ENCODE data around the gene STXBP5. TPM values are rescaled to one million over a fixed set of nuclear protein-coding genes. Genes with fewer than 3 reads are reported as not detected.

Gene STXBP5
- total RNA-seq, 1 experiment from 2014 or later, result 10.1 TPM

DNA sequence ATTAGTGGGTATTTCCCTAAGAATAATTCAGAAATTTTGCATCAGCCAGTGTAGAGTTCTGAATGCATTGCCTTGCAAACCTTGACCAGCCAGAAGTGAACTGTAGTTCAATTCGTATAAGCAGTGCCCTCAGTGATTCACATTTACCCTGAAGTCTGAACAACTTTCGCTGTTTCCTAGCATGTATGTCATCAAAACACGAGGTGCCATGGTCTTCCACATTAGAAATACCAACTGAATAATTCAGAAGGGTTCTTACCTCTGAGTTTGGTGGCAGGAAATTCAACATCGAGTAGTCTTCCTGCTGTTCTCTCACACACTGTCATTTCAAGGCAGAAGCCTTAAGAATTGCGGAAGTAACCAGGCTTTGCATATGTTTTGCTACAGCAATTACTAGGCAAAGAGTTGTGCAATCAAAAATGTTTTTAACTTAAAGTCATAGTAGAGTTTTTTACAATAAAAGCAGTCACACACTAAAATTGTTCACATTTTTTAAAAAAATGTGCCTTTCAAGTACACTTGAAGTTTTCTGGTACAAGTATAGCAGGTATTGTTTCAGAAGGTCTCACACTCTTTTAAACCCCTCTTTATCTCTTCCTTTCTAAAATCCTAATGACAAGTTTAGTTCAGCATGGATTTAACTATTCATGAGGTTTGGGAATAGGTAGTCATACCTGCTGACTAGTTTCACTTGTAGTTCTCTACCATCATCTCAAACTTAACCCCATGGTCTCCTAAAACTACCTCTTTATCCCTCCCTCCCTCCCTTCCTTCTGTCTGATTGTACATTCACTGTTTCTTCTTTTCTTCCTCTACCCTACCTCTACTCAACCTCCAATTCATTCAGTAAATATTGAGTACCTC, 118.3 kb downstream of the STXBP5 start:
- BruUV-seq (replicated peaks), result no TSS peak
- intact Hi-C loops (cut with micrococcal nuclease; ENCODE audit: unreplicated experiment), result no loop called here
- Mint-ChIP-seq H3K9me3 (ENCODE audit: low read depth, unreplicated experiment) (no peaks in the 10 kb centered on the region), H3K4me3 (ENCODE audit: low read depth, unreplicated experiment) (no peak overlapping the region), H3K27me3 (ENCODE audit: unreplicated experiment) (no peaks in the 10 kb centered on the region), H3K4me1 (ENCODE audit: low read depth, unreplicated experiment) (no peaks in the 10 kb centered on the region), H3K27ac (ENCODE audit: unreplicated experiment) (no peak overlapping the region), H3K36me3 (ENCODE audit: insufficient read depth, unreplicated experiment) (peaks cover 6% of the 10 kb centered on the region)
- CTCF ChIA-PET, result no interaction called here
- DNase-seq, result no peak
- TF ChIP-seq, protein P1, sequence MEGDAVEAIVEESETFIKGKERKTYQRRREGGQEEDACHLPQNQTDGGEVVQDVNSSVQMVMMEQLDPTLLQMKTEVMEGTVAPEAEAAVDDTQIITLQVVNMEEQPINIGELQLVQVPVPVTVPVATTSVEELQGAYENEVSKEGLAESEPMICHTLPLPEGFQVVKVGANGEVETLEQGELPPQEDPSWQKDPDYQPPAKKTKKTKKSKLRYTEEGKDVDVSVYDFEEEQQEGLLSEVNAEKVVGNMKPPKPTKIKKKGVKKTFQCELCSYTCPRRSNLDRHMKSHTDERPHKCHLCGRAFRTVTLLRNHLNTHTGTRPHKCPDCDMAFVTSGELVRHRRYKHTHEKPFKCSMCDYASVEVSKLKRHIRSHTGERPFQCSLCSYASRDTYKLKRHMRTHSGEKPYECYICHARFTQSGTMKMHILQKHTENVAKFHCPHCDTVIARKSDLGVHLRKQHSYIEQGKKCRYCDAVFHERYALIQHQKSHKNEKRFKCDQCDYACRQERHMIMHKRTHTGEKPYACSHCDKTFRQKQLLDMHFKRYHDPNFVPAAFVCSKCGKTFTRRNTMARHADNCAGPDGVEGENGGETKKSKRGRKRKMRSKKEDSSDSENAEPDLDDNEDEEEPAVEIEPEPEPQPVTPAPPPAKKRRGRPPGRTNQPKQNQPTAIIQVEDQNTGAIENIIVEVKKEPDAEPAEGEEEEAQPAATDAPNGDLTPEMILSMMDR (IDR thresholded peaks at IDR 0.05; ENCODE audit: unreplicated experiment), result no peak

DNA sequence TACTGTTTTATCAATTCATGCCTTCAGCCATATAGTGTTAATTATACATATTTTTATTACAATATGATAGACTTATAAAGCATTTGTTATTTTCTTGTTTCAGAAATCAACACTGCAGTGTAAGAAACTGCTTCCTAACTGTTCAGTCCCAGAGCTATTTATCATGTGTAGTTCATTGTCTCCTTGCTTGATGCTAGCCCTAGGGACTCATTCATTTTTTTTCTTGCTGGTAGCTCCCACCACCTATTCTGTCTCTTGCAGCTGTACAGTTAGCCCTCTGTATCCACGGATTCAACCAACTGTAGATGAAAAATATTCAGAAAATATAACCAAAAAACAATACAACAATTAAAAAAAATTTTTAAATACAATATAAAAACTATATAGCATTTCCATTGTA, 121.3 kb downstream of the STXBP5 start:
- no peak for DNase-seq
- CTCF ChIA-PET, result no interaction called here
- no TSS peak for BruUV-seq (replicated peaks)
- Mint-ChIP-seq H3K27ac (ENCODE audit: unreplicated experiment) (no peak overlapping the region), H3K27me3 (ENCODE audit: unreplicated experiment) (no peaks in the 10 kb centered on the region), H3K4me1 (ENCODE audit: low read depth, unreplicated experiment) (no peaks in the 10 kb centered on the region), H3K9me3 (ENCODE audit: low read depth, unreplicated experiment) (no peaks in the 10 kb centered on the region), H3K36me3 (ENCODE audit: insufficient read depth, unreplicated experiment) (peaks cover 6% of the 10 kb centered on the region), H3K4me3 (ENCODE audit: low read depth, unreplicated experiment) (no peak overlapping the region)
- TF ChIP-seq, protein P1 (IDR thresholded peaks at IDR 0.05; ENCODE audit: unreplicated experiment), result no peak
- intact Hi-C loops (cut with micrococcal nuclease; ENCODE audit: unreplicated experiment), result no loop called here

- no peak overlapping the region for H3K4me3 Mint-ChIP-seq (ENCODE audit: low read depth, unreplicated experiment)
- DNase-seq, result no peak
- no TSS peak for BruUV-seq (replicated peaks)
- H3K36me3 Mint-ChIP-seq (ENCODE audit: insufficient read depth, unreplicated experiment), result no peaks in the 10 kb centered on the region
- no peaks in the 10 kb centered on the region for H3K27me3 Mint-ChIP-seq (ENCODE audit: unreplicated experiment)
- no peaks in the 10 kb centered on the region for H3K4me1 Mint-ChIP-seq (ENCODE audit: low read depth, unreplicated experiment)
- intact Hi-C loops (cut with micrococcal nuclease; ENCODE audit: unreplicated experiment), result no loop called here
- H3K27ac Mint-ChIP-seq (ENCODE audit: unreplicated experiment), result no peak overlapping the region
- H3K9me3 Mint-ChIP-seq (ENCODE audit: low read depth, unreplicated experiment), result no peaks in the 10 kb centered on the region
- TF ChIP-seq, protein P1 (IDR thresholded peaks at IDR 0.05; ENCODE audit: unreplicated experiment), result no peak
- CTCF ChIA-PET, result interaction anchor here (0.6 kb wide), 1 partner anchor 188 kb away, joined by 4 read pairs; no protein-coding TSS in a partner anchor
These were observed 127.2 kb downstream of the STXBP5 start for GRCh38 chr6:147331401-147331800.

- H3K36me3 Mint-ChIP-seq (ENCODE audit: insufficient read depth, unreplicated experiment), result no peaks in the 10 kb centered on the region
- BruUV-seq (replicated peaks), result no TSS peak
- intact Hi-C loops (cut with micrococcal nuclease; ENCODE audit: unreplicated experiment), result no loop called here
- no peaks in the 10 kb centered on the region for H3K27me3 Mint-ChIP-seq (ENCODE audit: unreplicated experiment)
- CTCF ChIA-PET, result no interaction called here
- no peaks in the 10 kb centered on the region for H3K9me3 Mint-ChIP-seq (ENCODE audit: low read depth, unreplicated experiment)
- peaks cover 7% of the 10 kb centered on the region for H3K4me1 Mint-ChIP-seq (ENCODE audit: low read depth, unreplicated experiment)
- no peak overlapping the region for H3K27ac Mint-ChIP-seq (ENCODE audit: unreplicated experiment)
- DNase-seq, result no peak
- no peak overlapping the region for H3K4me3 Mint-ChIP-seq (ENCODE audit: low read depth, unreplicated experiment)
- TF ChIP-seq, protein P1 (IDR thresholded peaks at IDR 0.05; ENCODE audit: unreplicated experiment), result no peak
These were observed 133.7 kb downstream of the STXBP5 start for GRCh38 chr6:147337921-147338320.

Data from Calu3 (cell line).